AG04449 (cell line): ENCODE data around the gene RAB3B.
"Not testable (repeated sequence)": the region's sequence is repeated elsewhere in the genome, so short reads cannot be mapped to it uniquely, and the experiment has no call there.

ENCODE experiments used
- CTCF ChIA-PET: fragments of 350-600 bp; formaldehyde crosslinking; extraction: SDS; loops from one replicate; lab custom pipeline; 2021; ENCODE audit warnings: antibody characterized with exemption; lab: Yijun Ruan, JAX
- POLR2A ChIA-PET: fragments of 400-600, 350-600 bp; formaldehyde crosslinking; extraction: SDS; loops from one replicate; lab custom pipeline; 2020; ENCODE audit warnings: antibody characterized with exemption, inconsistent platforms; lab: Yijun Ruan, JAX
- DNase-seq: peaks from one replicate; pipeline ENCODE4 v3.0.0-alpha.2; 2010; ENCODE audit warnings: low read depth, low spot score
- H3K4me3 ChIP-seq: 2 replicates; pipeline ENCODE4 v1.5.1; 2011; ENCODE audit warnings: low read depth, mild to moderate bottlenecking, control low read depth, low read length
- TF ChIP-seq, protein P1 (sequence below): IDR thresholded peaks from one replicate; pipeline ENCODE4 v1.5.1; 2011; ENCODE audit warnings: mild to moderate bottlenecking, moderate library complexity, low read length, control low read depth, inconsistent platforms; ENCODE audit not compliant: insufficient read depth; ENCODE audit errors: missing control alignments

RAB3B gene

GRCh38 chr1:51875836-51876235 lies 114.7 kb downstream of the RAB3B start:
- no peak for DNase-seq
- ChIA-PET POLR2A (no interaction called here), CTCF (interaction anchor here (0.9 to 1.5 kb wide), 3 partner anchors 11 to 50 kb away, joined by 3 to 5 read pairs (median 3); no protein-coding TSS in a partner anchor)
- no peak overlapping the region for H3K4me3 ChIP-seq
- TF ChIP-seq, protein P1, sequence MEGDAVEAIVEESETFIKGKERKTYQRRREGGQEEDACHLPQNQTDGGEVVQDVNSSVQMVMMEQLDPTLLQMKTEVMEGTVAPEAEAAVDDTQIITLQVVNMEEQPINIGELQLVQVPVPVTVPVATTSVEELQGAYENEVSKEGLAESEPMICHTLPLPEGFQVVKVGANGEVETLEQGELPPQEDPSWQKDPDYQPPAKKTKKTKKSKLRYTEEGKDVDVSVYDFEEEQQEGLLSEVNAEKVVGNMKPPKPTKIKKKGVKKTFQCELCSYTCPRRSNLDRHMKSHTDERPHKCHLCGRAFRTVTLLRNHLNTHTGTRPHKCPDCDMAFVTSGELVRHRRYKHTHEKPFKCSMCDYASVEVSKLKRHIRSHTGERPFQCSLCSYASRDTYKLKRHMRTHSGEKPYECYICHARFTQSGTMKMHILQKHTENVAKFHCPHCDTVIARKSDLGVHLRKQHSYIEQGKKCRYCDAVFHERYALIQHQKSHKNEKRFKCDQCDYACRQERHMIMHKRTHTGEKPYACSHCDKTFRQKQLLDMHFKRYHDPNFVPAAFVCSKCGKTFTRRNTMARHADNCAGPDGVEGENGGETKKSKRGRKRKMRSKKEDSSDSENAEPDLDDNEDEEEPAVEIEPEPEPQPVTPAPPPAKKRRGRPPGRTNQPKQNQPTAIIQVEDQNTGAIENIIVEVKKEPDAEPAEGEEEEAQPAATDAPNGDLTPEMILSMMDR = no peak

GRCh38 chr1:51875291-51875772 lies 115.2 kb downstream of the RAB3B start:
- CTCF ChIA-PET = interaction anchor here (1.5 kb wide), 1 partner anchor 11 kb away, joined by 5 read pairs; no protein-coding TSS in a partner anchor
- DNase-seq = no peak
- no peak overlapping the region for H3K4me3 ChIP-seq
- TF ChIP-seq, protein P1 = no peak
- POLR2A ChIA-PET = no interaction called here

- POLR2A ChIA-PET, CTCF ChIA-PET, H3K4me3 ChIP-seq, DNase-seq: not testable (repeated sequence)
Observed at GRCh38 chr1:51873270-51873669, 117.2 kb downstream of the RAB3B start.

- no peak overlapping the region for H3K4me3 ChIP-seq
- CTCF ChIA-PET = interaction anchor here (1.6 kb wide), 1 partner anchor 24 kb away, joined by 3 read pairs; no protein-coding TSS in a partner anchor
- no peak for DNase-seq
- POLR2A ChIA-PET = no interaction called here
- TF ChIP-seq, protein P1 = no peak
Observed at GRCh38 chr1:51871351-51871975, 119.0 kb downstream of the RAB3B start.

DNA sequence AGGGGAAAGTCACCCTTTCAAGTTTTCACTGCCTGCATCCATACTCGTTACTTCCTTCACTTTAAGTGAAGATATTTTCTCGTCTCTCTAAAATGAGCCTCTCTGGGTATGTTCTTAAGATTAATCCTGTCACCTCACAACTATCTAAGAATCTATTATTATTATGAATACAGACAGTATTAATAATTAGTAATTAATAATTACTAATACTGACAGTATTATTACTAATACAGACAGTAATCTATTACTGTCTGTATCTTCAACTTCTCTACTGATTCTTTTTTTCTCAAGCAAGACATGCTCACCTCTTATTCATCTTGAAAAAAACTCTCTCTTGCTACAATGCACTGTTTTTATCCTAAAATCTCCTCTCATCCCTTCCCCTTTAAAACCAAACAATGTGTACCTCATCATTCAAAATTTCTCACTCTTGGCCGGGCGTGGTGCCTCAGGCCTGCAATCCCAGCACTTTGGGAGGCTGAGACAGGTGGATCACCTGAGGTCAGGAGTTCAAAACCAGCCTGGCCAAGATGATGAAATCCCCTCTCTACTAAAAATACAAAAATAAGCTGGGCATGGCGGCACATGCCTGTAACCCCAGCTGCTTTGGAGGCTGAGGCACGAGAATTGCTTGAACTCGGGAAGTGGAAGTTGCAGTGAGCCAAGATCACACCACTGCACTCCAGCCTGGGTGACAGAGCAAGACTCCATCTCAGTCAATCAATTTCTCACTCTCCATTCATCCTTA lies 119.7 kb downstream of the RAB3B start:
- CTCF ChIA-PET = interaction anchor here (1.6 to 1.8 kb wide), 2 partner anchors 23 to 131 kb away, joined by 3 to 6 read pairs; no protein-coding TSS in a partner anchor
- TF ChIP-seq, protein P1 = no peak
- H3K4me3 ChIP-seq = no peak overlapping the region
- DNase-seq = no peak
- POLR2A ChIA-PET = no interaction called here

- TF ChIP-seq, protein P1 = no peak
- no peak overlapping the region for H3K4me3 ChIP-seq
- POLR2A ChIA-PET = no interaction called here
- CTCF ChIA-PET = no interaction called here
- DNase-seq = no peak
Observed at GRCh38 chr1:51867479-51868232, 122.8 kb downstream of the RAB3B start.
